Activated B cell treated with CpG ODN at 0.5 μM for 24 hours (primary cell): ENCODE data around the gene LIPA. TPM values are rescaled to one million over a fixed set of nuclear protein-coding genes. Genes with fewer than 3 reads are reported as not detected.
A peak's percentile ranks its signal among the peaks of the same experiment; 100 is the strongest.

Experiments
- ATAC-seq: fragments of 200-7000 bp; cut with Tn5 transposase; one replicate; pipeline ENCODE4 v1.10.0; 2021; ENCODE audit warnings: low read depth, mild to moderate bottlenecking, moderate library complexity
- CTCF ChIA-PET: fragments of 350-600 bp; sonication (Branson Sonifier 250); formaldehyde crosslinking; loops from one replicate; lab custom pipeline; 2021; ENCODE audit warnings: antibody characterized with exemption; lab: Charles Lee
- POLR2A ChIA-PET: fragments of 350-600 bp; sonication (Branson Sonifier 250); formaldehyde crosslinking; loops from one replicate; lab custom pipeline; 2021; ENCODE audit warnings: antibody characterized with exemption; lab: Charles Lee
- DNase-seq: peaks from one replicate; pipeline ENCODE4 v3.0.0; 2022
- H3K27ac Mint-ChIP-seq: one replicate; pipeline ENCODE4 v1.8.0; 2020; ENCODE audit warnings: mixed read lengths
- H3K27me3 Mint-ChIP-seq: one replicate; pipeline ENCODE4 v1.8.0; 2021; ENCODE audit warnings: mixed read lengths
- H3K36me3 Mint-ChIP-seq: one replicate; pipeline ENCODE4 v1.8.0; 2021; ENCODE audit warnings: low read depth, mixed read lengths
- H3K4me1 Mint-ChIP-seq: one replicate; pipeline ENCODE4 v1.8.0; 2021; ENCODE audit warnings: mixed read lengths
- H3K4me3 Mint-ChIP-seq: one replicate; pipeline ENCODE4 v1.8.0; 2020; ENCODE audit warnings: mild to moderate bottlenecking, mixed read lengths
- H3K9me3 Mint-ChIP-seq: one replicate; pipeline ENCODE4 v1.8.0; 2020; ENCODE audit warnings: mixed read lengths
- CTCF ChIP-seq: fragments of 200-600 bp; IDR thresholded peaks from one replicate; pipeline ENCODE4 v1.8.0; 2022; ENCODE audit warnings: antibody characterized with exemption, mild to moderate bottlenecking
- intact Hi-C: fragments of 100-400 bp; cut with micrococcal nuclease; formaldehyde crosslinking; loops from one replicate; pipeline ENCODE4 v1.15.1; 2024
- total RNA-seq: library from RNA; stranded (reverse); gene quantifications from 2 replicates; pipeline ENCODE4 v1.2.3, GENCODE V29; 2022

LIPA gene
- total RNA-seq, 1 donor from 2014 or later = 32.8 TPM

GRCh38 chr10:89216056-89216455, 35.5 kb downstream of the LIPA start:
- no peak for ATAC-seq
- Mint-ChIP-seq H3K27ac (no peak overlapping the region), H3K27me3 (peaks cover 10% of the 10 kb centered on the region), H3K36me3 (peaks cover 32% of the 10 kb centered on the region), H3K4me1 (peaks cover 10% of the 10 kb centered on the region), H3K9me3 (no peaks in the 10 kb centered on the region), H3K4me3 (no peak overlapping the region)
- ChIA-PET CTCF (interaction anchor here (0.6 to 4.2 kb wide), 11 partner anchors 9 to 381 kb away, joined by 3 to 99 read pairs (median 5); partner anchors contain the start of gene CH25H), POLR2A (interaction anchor here (1.1 kb wide), 1 partner anchor 380 kb away, joined by 4 read pairs; no protein-coding TSS in a partner anchor)
- intact Hi-C loops = loop anchor here (10.0 kb wide), 1 partner anchor 651 kb away; no protein-coding TSS in a partner anchor
- no peak for TF ChIP-seq CTCF
- no peak for DNase-seq

- intact Hi-C loops = loop anchor here (10.0 kb wide), 1 partner anchor 651 kb away; no protein-coding TSS in a partner anchor
- ATAC-seq (no peak), DNase-seq (no peak)
- Mint-ChIP-seq H3K27ac (no peak overlapping the region), H3K9me3 (no peaks in the 10 kb centered on the region), H3K4me1 (peaks cover 10% of the 10 kb centered on the region), H3K4me3 (no peak overlapping the region), H3K36me3 (peaks cover 28% of the 10 kb centered on the region), H3K27me3 (peaks cover 15% of the 10 kb centered on the region)
- CTCF ChIA-PET = interaction anchor here (0.6 to 4.2 kb wide), 15 partner anchors 8 to 381 kb away, joined by 3 to 99 read pairs (median 5); partner anchors contain the start of gene CH25H
- no peak for TF ChIP-seq CTCF
- POLR2A ChIA-PET = interaction anchor here (1.1 kb wide), 1 partner anchor 379 kb away, joined by 4 read pairs; no protein-coding TSS in a partner anchor
These were observed 36.1 kb downstream of the LIPA start for GRCh38 chr10:89215511-89215910.

- Mint-ChIP-seq H3K4me1 (peaks cover 14% of the 10 kb centered on the region), H3K27me3 (peaks cover 24% of the 10 kb centered on the region), H3K36me3 (peaks cover 25% of the 10 kb centered on the region), H3K4me3 (no peak overlapping the region), H3K9me3 (no peaks in the 10 kb centered on the region), H3K27ac (no peak overlapping the region)
- no peak for DNase-seq
- no peak for TF ChIP-seq CTCF
- intact Hi-C loops = loop anchor here (10.0 kb wide), 1 partner anchor 650 kb away; no protein-coding TSS in a partner anchor
- ChIA-PET CTCF (interaction anchor here (0.7 to 4.2 kb wide), 20 partner anchors 10 to 648 kb away, joined by 3 to 99 read pairs (median 4); partner anchors contain the start of gene LIPA), POLR2A (interaction anchor here (0.5 kb wide), 1 partner anchor 138 kb away, joined by 3 read pairs; no protein-coding TSS in a partner anchor)
- ATAC-seq = no peak
These were observed 36.9 kb downstream of the LIPA start for GRCh38 chr10:89214566-89215165.

GRCh38 chr10:89213191-89213808, 38.3 kb downstream of the LIPA start:
- CTCF ChIA-PET = interaction anchor here (1.0 to 4.2 kb wide), 11 partner anchors 9 to 647 kb away, joined by 3 to 99 read pairs (median 5); no protein-coding TSS in a partner anchor
- H3K36me3 Mint-ChIP-seq = peaks cover 19% of the 10 kb centered on the region

More at GRCh38 chr10:89213191-89213808, 38.3 kb downstream of the LIPA start:
- POLR2A ChIA-PET = no interaction called here
- Mint-ChIP-seq H3K27me3 (peaks cover 33% of the 10 kb centered on the region), H3K4me1 (peaks cover 20% of the 10 kb centered on the region), H3K4me3 (no peak overlapping the region), H3K9me3 (no peaks in the 10 kb centered on the region), H3K27ac (no peak overlapping the region)
- ATAC-seq = peak; percentile 47
- DNase-seq = no peak
- TF ChIP-seq CTCF = no peak
- intact Hi-C loops = loop anchor here (1.0 to 10.0 kb wide), 4 partner anchors 183 to 648 kb away; no protein-coding TSS in a partner anchor
